Effector memory CD4-positive, alpha-beta T cell (primary cell): ENCODE measurements around the gene YPEL2.

ENCODE experiments used
- DNase-seq, 3 donors: peaks; one replicate each; pipeline ENCODE4 v3.0.0-alpha.2; 2020
- H3K27ac ChIP-seq: 2 replicates; pipeline ENCODE4 v1.7.0; 2013; ENCODE audit warnings: mild to moderate bottlenecking, low read length, moderate library complexity; ENCODE audit not compliant: insufficient read depth, poor library complexity, severe bottlenecking
- H3K27me3 ChIP-seq: replicated peaks from 2 replicates; pipeline ENCODE4 v1.7.0; 2013; ENCODE audit warnings: mild to moderate bottlenecking, low read length; ENCODE audit not compliant: insufficient read depth, control insufficient read depth, poor library complexity, severe bottlenecking
- H3K36me3 ChIP-seq: 2 replicates; pipeline ENCODE4 v1.7.0; 2013; ENCODE audit warnings: mild to moderate bottlenecking, low read length, moderate library complexity; ENCODE audit not compliant: control insufficient read depth, insufficient read depth
- H3K4me1 ChIP-seq: 2 replicates; pipeline ENCODE4 v1.7.0; 2013; ENCODE audit warnings: low read length, mild to moderate bottlenecking; ENCODE audit not compliant: control insufficient read depth, insufficient read depth, poor library complexity, severe bottlenecking
- H3K4me3 ChIP-seq: 2 replicates; pipeline ENCODE4 v1.7.0; 2013; ENCODE audit warnings: low read length, low read depth, mild to moderate bottlenecking; ENCODE audit not compliant: insufficient read depth, poor library complexity, severe bottlenecking
- H3K9me3 ChIP-seq: 2 replicates; pipeline ENCODE4 v1.7.0; 2013; ENCODE audit warnings: mild to moderate bottlenecking, low read length, moderate library complexity; ENCODE audit not compliant: control insufficient read depth

YPEL2 gene

DNA sequence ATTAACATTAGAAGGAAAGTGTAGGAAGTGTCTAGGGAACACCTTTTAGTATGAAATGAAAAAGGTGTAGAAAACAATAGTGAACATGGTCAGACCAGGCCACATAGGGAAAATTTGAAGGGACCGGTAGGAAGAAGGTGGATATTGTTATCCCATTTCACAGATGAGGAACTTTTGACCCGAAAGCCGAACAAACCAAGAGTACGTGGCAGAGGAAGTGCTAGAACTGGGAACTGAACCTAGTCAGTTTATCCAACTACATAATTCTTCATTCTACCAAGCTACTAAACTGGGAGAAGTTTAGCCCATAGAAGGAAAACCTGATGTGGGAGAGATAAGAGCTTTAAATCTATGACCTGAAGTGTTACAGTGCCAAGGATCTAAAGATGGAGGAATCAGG is 43.2 kb downstream of the YPEL2 start:
- no peaks in the 10 kb centered on the region for H3K27me3 ChIP-seq
- H3K9me3 ChIP-seq = no peaks in the 10 kb centered on the region
- peak overlapping the region; percentile 29 for H3K27ac ChIP-seq
- H3K36me3 ChIP-seq = peaks cover 4% of the 10 kb centered on the region
- DNase-seq = no peak
- H3K4me3 ChIP-seq = no peak overlapping the region
- peaks cover 36% of the 10 kb centered on the region for H3K4me1 ChIP-seq

DNA sequence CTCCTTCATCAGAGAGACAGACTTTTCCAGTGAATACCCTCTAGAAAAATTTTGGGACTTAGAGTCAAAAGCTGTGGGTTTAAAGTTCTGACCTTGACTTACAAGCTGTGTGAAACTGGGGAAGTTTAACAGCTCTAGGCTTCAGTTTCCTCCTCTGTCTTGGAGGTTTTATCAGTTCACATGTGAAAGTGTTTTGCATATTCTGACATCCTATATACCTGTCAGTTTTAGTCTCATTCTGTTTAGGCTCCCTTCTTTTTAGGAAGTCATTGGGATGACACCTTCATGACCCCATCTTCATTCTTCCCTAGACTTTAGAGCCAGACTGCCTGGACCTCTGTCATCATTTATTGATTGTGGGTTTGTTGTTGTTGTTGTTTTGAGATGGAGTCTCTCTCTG is 44.4 kb downstream of the YPEL2 start:
- no peak overlapping the region for H3K4me3 ChIP-seq
- no peaks in the 10 kb centered on the region for H3K27me3 ChIP-seq
- H3K4me1 ChIP-seq = peaks cover 33% of the 10 kb centered on the region
- H3K9me3 ChIP-seq = no peaks in the 10 kb centered on the region
- H3K27ac ChIP-seq = no peak overlapping the region
- peaks cover 4% of the 10 kb centered on the region for H3K36me3 ChIP-seq
- DNase-seq = no peak

DNA sequence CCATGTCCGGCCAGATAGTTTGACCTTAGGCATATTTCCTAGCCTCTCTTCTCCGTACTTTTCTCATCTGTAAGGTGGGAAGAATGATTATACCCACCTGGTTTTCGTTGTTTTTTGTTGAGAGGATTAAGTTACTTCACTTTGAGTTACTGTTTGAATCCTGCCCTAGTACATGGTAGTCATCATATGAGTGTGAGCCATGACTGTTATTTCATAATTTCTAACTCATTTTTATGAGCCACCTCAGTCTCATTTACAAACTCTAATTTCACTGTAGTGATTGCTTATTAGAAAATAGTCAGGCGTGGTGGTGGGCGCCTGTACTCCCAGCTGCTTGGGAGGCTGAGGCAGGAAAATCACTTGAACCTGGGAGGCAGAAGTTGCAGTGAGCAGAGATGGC is 45.1 kb downstream of the YPEL2 start:
- DNase-seq = no peak
- no peak overlapping the region for H3K4me3 ChIP-seq
- no peak overlapping the region for H3K27ac ChIP-seq
- peaks cover 39% of the 10 kb centered on the region for H3K4me1 ChIP-seq
- H3K36me3 ChIP-seq = peaks cover 4% of the 10 kb centered on the region
- no peaks in the 10 kb centered on the region for H3K27me3 ChIP-seq
- no peaks in the 10 kb centered on the region for H3K9me3 ChIP-seq

DNA sequence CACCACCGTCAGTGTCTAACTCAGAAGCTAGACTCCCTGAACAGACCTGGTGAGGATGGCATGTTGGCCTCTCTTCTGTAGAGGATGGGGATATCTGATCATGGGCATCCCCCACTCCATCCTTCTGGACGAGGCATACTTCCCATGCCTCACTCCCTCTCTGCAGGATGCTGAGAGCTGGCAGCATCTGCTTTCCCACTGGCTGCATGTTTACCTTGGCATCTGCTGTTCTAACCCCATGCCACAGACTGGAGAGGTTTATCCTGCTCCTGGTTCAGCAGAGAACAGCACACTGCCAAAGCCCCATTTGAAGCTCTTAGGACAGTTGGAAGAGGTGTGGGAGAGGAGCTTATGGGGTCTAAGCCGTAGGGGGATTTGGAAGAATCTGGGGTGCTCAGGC is 46.0 kb downstream of the YPEL2 start:
- Histone ChIP-seq H3K27ac (no peak overlapping the region), H3K4me3 (no peak overlapping the region), H3K36me3 (peaks cover 4% of the 10 kb centered on the region), H3K4me1 (peaks cover 31% of the 10 kb centered on the region), H3K27me3 (no peaks in the 10 kb centered on the region), H3K9me3 (no peaks in the 10 kb centered on the region)
- DNase-seq = no peak

DNA sequence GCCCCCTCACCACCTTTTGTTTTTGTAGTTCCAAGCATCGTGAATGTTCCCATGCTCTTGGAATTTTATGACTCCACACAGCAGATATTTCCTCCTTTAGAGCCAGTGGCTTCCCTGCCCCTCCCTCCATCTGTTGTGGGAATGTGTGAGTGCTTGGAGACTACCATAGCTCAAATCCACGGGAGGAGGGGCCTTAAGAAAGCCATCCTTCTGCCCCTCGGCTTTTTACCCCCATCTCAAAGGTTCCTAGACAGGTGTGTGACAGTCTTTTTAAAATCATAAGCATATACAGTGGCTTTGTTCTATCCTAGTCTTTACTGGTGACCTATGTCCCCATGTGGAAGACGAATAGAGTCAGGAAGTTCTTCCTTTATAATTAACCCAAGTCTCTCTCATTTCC is 47.2 kb downstream of the YPEL2 start:
- Histone ChIP-seq H3K36me3 (peaks cover 4% of the 10 kb centered on the region), H3K4me3 (no peak overlapping the region), H3K27ac (no peak overlapping the region), H3K4me1 (peaks cover 20% of the 10 kb centered on the region), H3K9me3 (no peaks in the 10 kb centered on the region), H3K27me3 (no peaks in the 10 kb centered on the region)
- no peak for DNase-seq

DNA sequence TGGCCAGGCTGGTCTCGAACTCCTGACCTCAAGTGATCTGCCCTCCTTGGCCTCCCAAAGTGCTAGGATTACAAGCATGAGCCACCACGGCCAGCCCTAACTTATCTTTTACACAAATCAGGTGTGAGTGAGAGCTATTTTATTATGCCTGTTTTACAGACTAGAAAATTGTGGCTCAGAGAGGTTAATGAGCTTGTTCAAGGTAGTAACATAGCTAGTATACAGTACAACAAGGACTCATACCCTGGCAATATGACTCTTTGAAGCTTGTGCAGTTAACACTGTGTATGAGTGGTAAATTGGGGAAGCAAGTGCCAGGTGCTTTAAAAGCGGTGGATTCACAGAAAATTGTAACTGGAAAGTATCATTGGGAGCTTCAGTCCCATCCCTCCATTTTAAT is 49.0 kb downstream of the YPEL2 start:
- no peak for DNase-seq
- H3K27me3 ChIP-seq = no peaks in the 10 kb centered on the region
- peaks cover 10% of the 10 kb centered on the region for H3K4me1 ChIP-seq

DNA sequence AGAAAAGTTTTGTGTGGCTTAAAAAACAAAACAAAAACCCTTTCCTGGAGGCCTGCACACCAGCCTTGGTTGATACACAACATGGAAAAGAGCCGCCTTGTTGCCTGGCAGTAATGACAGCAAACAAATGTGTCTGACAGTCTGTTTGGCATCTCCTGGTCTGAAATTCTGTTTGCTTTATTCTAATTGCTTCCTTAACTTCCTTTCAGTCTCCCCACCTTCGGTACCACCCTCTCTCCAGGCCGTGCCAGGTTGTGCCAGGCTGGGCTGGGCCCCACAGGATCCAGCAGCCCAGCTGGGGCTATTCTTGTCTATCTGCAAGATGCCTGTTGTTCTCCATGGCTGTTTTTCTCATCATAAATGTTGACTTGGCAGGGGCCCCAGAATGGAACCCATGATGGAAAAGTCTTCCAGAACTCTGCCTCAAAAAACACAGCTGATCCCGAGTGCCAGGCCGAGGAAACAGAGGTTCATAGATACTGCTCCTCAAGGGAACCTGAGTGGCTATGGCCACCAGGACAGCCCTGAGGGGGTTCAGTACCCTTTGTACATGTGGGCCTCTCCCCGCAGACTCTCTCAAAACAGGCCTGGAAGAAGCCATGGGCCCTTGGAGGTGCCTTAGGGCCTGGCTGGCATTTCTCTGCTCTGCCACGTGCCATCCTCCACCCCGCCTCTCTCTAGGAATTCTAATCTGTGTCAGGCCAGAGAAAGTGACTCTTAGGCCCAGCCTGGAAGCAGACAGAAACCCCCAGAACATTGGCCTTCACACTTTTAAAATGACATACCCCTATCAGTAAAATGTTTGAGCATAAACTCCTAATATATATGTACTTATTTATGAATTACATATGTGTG is 50.5 kb downstream of the YPEL2 start:
- H3K27ac ChIP-seq = no peak overlapping the region
- DNase-seq = no peak

More for the DNA sequence above, 49.0 kb downstream of the YPEL2 start:
- Histone ChIP-seq H3K27ac (no peak overlapping the region), H3K36me3 (peaks cover 4% of the 10 kb centered on the region), H3K9me3 (no peaks in the 10 kb centered on the region), H3K4me3 (no peak overlapping the region)

DNA sequence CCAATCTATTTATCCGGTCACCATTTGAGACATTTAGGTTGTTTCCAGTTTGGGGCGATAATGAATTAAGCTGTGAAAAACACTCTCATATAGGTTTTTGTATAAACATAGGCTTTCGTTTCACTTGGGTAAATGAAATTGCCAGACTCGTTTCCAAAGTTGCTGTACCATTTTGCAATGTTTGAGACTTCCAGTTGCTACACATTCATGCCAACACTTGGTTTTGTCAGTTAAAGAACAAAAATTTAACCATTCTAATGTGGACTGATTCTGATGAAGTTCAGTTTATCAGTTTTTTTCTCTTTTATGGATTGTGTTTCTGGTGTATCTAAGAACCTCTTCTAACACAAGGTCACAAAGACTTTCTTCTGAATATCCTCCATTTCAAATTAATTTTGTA is 52.4 kb downstream of the YPEL2 start:
- no peak for DNase-seq
- Histone ChIP-seq H3K36me3 (peaks cover 5% of the 10 kb centered on the region), H3K9me3 (no peaks in the 10 kb centered on the region), H3K4me1 (peaks cover 6% of the 10 kb centered on the region), H3K4me3 (no peak overlapping the region), H3K27ac (no peak overlapping the region), H3K27me3 (no peaks in the 10 kb centered on the region)

More for the DNA sequence above, 50.5 kb downstream of the YPEL2 start:
- Histone ChIP-seq H3K4me1 (peaks cover 6% of the 10 kb centered on the region), H3K36me3 (peaks cover 4% of the 10 kb centered on the region), H3K4me3 (no peak overlapping the region), H3K27me3 (no peaks in the 10 kb centered on the region), H3K9me3 (no peaks in the 10 kb centered on the region)

DNA sequence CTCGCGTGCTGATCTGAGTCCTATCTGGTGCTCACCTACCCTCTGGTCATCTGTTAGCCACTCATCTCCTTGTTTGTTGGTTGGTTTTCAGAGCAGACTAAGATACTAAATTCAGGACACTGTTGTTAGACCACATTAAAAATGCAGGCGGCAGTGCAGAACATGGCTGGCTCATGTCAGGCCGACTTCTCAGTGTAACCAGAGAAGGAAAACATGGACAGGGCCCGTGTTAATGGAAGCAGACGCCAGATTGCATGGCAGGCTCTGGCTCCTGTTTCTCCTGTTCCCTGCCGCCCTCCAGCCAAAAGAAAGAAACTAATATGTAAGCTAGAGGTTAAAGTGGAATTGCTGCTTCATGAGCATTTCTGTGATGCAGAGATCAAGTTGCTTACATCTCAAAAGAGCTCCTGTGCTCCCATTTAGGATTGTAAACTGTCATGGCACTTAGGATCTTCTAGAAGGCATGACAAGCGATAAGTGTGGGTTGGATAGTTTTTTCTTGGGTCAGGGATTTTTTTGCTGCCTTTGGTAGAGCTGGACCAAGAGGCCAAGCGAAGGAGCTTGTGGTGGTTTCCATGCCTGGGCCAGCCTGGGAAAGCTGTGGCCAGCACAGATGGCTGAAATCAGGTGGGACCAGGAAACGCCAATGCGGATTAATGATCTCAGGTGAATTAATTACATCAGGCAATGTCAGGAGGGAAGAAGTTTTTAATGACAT is 56.1 kb downstream of the YPEL2 start:
- H3K27ac ChIP-seq = no peak overlapping the region

DNA sequence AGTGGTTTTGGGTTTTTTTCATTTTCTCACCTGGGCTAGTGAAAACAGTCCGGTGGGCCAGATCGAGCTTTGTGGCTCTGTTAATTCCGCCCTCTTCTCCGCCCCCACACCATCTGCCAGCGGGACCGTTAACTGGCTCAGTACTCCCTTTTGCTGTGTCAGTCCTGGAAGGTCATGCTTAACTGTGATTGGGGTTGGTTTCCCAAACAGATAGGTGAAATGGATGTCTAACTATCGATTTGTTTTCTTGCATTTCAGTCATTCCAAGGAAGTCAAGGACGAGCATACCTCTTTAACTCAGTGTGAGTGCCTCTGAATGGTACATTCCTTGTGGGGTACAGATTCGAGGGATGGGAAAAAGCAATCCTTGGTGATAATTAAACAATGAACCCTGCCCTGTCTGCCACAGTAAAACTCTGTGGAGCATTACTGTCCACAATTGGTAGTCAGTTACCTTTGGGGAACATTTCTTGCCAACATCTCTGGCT is 56.7 kb downstream of the YPEL2 start:
- DNase-seq = no peak
- Histone ChIP-seq H3K9me3 (no peaks in the 10 kb centered on the region), H3K27ac (no peak overlapping the region), H3K36me3 (peaks cover 28% of the 10 kb centered on the region), H3K27me3 (no peaks in the 10 kb centered on the region), H3K4me1 (no peaks in the 10 kb centered on the region), H3K4me3 (no peak overlapping the region)

More for the DNA sequence above, 56.1 kb downstream of the YPEL2 start:
- no peak for DNase-seq
- no peaks in the 10 kb centered on the region for H3K4me1 ChIP-seq
- H3K27me3 ChIP-seq = no peaks in the 10 kb centered on the region
- peaks cover 28% of the 10 kb centered on the region for H3K36me3 ChIP-seq
- no peak overlapping the region for H3K4me3 ChIP-seq
- no peaks in the 10 kb centered on the region for H3K9me3 ChIP-seq
